Panc1 (cell line): Measurements from ENCODE around the gene MYH14. TPM values are rescaled to one million over a fixed set of nuclear protein-coding genes. Genes with fewer than 3 reads are reported as not detected.

Source experiments
- ATAC-seq: fragments of 200-7000 bp; cut with Tn5 transposase; 2 replicates; pipeline ENCODE4 v1.9.1; 2020; ENCODE audit warnings: mild to moderate bottlenecking, moderate library complexity
- BruUV-seq: library from RNA; stranded (reverse); fragments of 400-500 nt; replicated peaks from 2 replicates; lab custom pipeline; 2021; lab: Mats Ljungman, UMichigan
- CTCF ChIA-PET: fragments of 300-600 bp; sonication (Branson Sonifier 250); formaldehyde crosslinking; loops from one replicate; lab custom pipeline; 2022; ENCODE audit warnings: antibody characterized with exemption; lab: Charles Lee
- POLR2A ChIA-PET: fragments of 300-600 bp; sonication (Branson Sonifier 250); formaldehyde crosslinking; loops from one replicate; lab custom pipeline; 2022; ENCODE audit warnings: antibody characterized with exemption; lab: Charles Lee
- DNase-seq: peaks from one replicate; pipeline ENCODE4 v3.0.0-alpha.2; 2010; ENCODE audit warnings: low read depth, low spot score
- H3K27ac ChIP-seq: 2 replicates; pipeline ENCODE4 v1.5.1; 2011; ENCODE audit warnings: mild to moderate bottlenecking, low read length, inconsistent platforms
- H3K27me3 ChIP-seq: fragments of 200-500 bp; sonication (Bioruptor generic); 2 replicates; pipeline ENCODE4 v1.6.0; 2014; ENCODE audit warnings: low read length, inconsistent platforms; ENCODE audit not compliant: control insufficient read depth, insufficient read depth
- H3K36me3 ChIP-seq: fragments of 200-500 bp; sonication (Bioruptor generic); 2 replicates; pipeline ENCODE4 v1.5.1; 2014; ENCODE audit warnings: inconsistent platforms, mild to moderate bottlenecking, low read length, moderate library complexity; ENCODE audit not compliant: control insufficient read depth, insufficient read depth
- H3K4me1 ChIP-seq: 2 replicates; pipeline ENCODE4 v1.5.1; 2011; ENCODE audit warnings: inconsistent platforms, mild to moderate bottlenecking, low read length, moderate library complexity; ENCODE audit not compliant: control insufficient read depth, insufficient read depth
- H3K4me3 ChIP-seq, 2 experiments: 2 replicates each; pipeline ENCODE4 v1.5.1; 2011 to 2012; ENCODE audit warnings: low read depth in 2 of 2, low read length in 2 of 2, mild to moderate bottlenecking in 2 of 2, inconsistent platforms in 1 of 2, moderate library complexity in 1 of 2
- H3K9me3 ChIP-seq: fragments of 200-500 bp; sonication (Bioruptor generic); 2 replicates; pipeline ENCODE4 v1.5.1; 2014; ENCODE audit warnings: low read depth, mild to moderate bottlenecking, inconsistent platforms, low read length, moderate library complexity; ENCODE audit not compliant: control insufficient read depth, insufficient read depth
- POLR2AphosphoS5 ChIP-seq: IDR thresholded peaks from 2 replicates; pipeline ENCODE4 v1.6.1; 2012; ENCODE audit warnings: mild to moderate bottlenecking, low read depth, low read length, moderate library complexity
- SIN3A ChIP-seq: IDR thresholded peaks from 2 replicates; pipeline ENCODE4 v1.6.1; 2012; ENCODE audit warnings: low read depth, mild to moderate bottlenecking, low read length, moderate library complexity, borderline replicate concordance; ENCODE audit not compliant: insufficient read depth
- TCF7L2 ChIP-seq: IDR thresholded peaks from 2 replicates; pipeline ENCODE4 v1.6.1; 2011; ENCODE audit warnings: mild to moderate bottlenecking, low read depth, low read length, inconsistent platforms
- in situ Hi-C: cut with HindIII; loops from 2 replicates; pipeline ENCODE4 v1.10.0; 2016; ENCODE audit warnings: low sequenced_read_pairs, low pct_unique_long_range_greater_than_20kb
- intact Hi-C: fragments of 100-400 bp; cut with micrococcal nuclease; formaldehyde crosslinking; loops from one replicate; pipeline ENCODE4 v1.10.0; 2022; ENCODE audit not compliant: unreplicated experiment
- total RNA-seq: library from RNA; stranded (reverse); gene quantifications from one replicate; pipeline ENCODE4 v1.2.1, GENCODE V29; 2021; ENCODE audit not compliant: unreplicated experiment
- TF ChIP-seq, protein P1 (sequence below): fragments of 450-650 bp; IDR thresholded peaks from 2 replicates; pipeline ENCODE4 v1.5.1; 2017; ENCODE audit warnings: mild to moderate bottlenecking
- TF ChIP-seq, protein P2 (sequence below), 2 experiments: IDR thresholded peaks; 2 replicates each; pipeline ENCODE4 v1.6.1; 2011 to 2012; ENCODE audit warnings: low read depth in 2 of 2, control low read depth in 1 of 2, low read length in 1 of 2, mild to moderate bottlenecking in 1 of 2, moderate library complexity in 1 of 2; ENCODE audit not compliant: insufficient read depth in 1 of 2

Gene MYH14
- total RNA-seq, 1 experiment from 2014 or later: 23.8 TPM

DNA sequence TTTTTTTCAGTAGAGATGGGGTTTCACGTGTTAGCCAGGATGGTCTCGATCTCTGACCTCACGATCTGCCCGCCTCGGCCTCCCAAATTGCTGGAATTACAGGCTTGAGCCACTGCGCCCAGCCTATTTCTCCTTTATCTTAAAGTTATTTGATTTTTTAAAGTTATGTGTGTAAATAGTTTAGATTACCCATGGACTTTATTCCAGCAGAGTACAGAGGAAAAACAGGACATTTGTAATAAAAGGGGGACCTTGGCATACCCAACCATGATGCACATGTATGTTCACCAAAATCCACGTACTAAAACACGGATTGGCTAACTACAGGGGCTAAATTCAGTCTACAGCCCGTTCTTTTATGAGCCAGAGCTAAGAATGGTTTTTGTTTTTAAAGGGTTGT, 26.6 kb upstream of the MYH14 start:
- POLR2A ChIA-PET: interaction anchor here (0.7 kb wide), 1 partner anchor 78 kb away, joined by 3 read pairs; no protein-coding TSS in a partner anchor
- in situ Hi-C loops: no loop called here
- H3K9me3 ChIP-seq: no peaks in the 10 kb centered on the region
- intact Hi-C loops: no loop called here
- CTCF ChIA-PET: no interaction called here
- no TSS peak for BruUV-seq
- ATAC-seq (no peak), DNase-seq (no peak)
- TF ChIP-seq, protein P1, sequence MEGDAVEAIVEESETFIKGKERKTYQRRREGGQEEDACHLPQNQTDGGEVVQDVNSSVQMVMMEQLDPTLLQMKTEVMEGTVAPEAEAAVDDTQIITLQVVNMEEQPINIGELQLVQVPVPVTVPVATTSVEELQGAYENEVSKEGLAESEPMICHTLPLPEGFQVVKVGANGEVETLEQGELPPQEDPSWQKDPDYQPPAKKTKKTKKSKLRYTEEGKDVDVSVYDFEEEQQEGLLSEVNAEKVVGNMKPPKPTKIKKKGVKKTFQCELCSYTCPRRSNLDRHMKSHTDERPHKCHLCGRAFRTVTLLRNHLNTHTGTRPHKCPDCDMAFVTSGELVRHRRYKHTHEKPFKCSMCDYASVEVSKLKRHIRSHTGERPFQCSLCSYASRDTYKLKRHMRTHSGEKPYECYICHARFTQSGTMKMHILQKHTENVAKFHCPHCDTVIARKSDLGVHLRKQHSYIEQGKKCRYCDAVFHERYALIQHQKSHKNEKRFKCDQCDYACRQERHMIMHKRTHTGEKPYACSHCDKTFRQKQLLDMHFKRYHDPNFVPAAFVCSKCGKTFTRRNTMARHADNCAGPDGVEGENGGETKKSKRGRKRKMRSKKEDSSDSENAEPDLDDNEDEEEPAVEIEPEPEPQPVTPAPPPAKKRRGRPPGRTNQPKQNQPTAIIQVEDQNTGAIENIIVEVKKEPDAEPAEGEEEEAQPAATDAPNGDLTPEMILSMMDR: no peak
- no peaks in the 10 kb centered on the region for H3K36me3 ChIP-seq
- no peak overlapping the region for H3K4me3 ChIP-seq
- H3K4me1 ChIP-seq: no peaks in the 10 kb centered on the region
- H3K27ac ChIP-seq: no peak overlapping the region
- no peaks in the 10 kb centered on the region for H3K27me3 ChIP-seq

GRCh38 chr19:50178320-50178719, 25.1 kb upstream of the MYH14 start:
- ATAC-seq: no peak
- DNase-seq: no peak
- H3K36me3 ChIP-seq: no peaks in the 10 kb centered on the region
- H3K9me3 ChIP-seq: no peaks in the 10 kb centered on the region
- intact Hi-C loops: no loop called here
- H3K27ac ChIP-seq: no peak overlapping the region
- no peaks in the 10 kb centered on the region for H3K4me1 ChIP-seq
- TF ChIP-seq, protein P1: no peak
- TF ChIP-seq, protein P2, sequence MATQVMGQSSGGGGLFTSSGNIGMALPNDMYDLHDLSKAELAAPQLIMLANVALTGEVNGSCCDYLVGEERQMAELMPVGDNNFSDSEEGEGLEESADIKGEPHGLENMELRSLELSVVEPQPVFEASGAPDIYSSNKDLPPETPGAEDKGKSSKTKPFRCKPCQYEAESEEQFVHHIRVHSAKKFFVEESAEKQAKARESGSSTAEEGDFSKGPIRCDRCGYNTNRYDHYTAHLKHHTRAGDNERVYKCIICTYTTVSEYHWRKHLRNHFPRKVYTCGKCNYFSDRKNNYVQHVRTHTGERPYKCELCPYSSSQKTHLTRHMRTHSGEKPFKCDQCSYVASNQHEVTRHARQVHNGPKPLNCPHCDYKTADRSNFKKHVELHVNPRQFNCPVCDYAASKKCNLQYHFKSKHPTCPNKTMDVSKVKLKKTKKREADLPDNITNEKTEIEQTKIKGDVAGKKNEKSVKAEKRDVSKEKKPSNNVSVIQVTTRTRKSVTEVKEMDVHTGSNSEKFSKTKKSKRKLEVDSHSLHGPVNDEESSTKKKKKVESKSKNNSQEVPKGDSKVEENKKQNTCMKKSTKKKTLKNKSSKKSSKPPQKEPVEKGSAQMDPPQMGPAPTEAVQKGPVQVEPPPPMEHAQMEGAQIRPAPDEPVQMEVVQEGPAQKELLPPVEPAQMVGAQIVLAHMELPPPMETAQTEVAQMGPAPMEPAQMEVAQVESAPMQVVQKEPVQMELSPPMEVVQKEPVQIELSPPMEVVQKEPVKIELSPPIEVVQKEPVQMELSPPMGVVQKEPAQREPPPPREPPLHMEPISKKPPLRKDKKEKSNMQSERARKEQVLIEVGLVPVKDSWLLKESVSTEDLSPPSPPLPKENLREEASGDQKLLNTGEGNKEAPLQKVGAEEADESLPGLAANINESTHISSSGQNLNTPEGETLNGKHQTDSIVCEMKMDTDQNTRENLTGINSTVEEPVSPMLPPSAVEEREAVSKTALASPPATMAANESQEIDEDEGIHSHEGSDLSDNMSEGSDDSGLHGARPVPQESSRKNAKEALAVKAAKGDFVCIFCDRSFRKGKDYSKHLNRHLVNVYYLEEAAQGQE (IDR thresholded peaks at IDR 0.05; ENCODE audit: insufficient read depth in 1 of 2, low read depth in 2 of 2, low read length in 1 of 2): no peak
- no peak for TF ChIP-seq SIN3A
- TF ChIP-seq POLR2AphosphoS5: no peak
- no peak for TF ChIP-seq TCF7L2
- ChIA-PET CTCF (no interaction called here), POLR2A (no interaction called here)
- no peaks in the 10 kb centered on the region for H3K27me3 ChIP-seq
- no peak overlapping the region for H3K4me3 ChIP-seq
- in situ Hi-C loops: no loop called here
- BruUV-seq: no TSS peak
